SK-MEL-5 (cell line): ENCODE measurements around the gene ATP4A. TPM values are rescaled to one million over a fixed set of nuclear protein-coding genes. Genes with fewer than 3 reads are reported as not detected.
"Not testable (repeated sequence)": the region's sequence is repeated elsewhere in the genome, so short reads cannot be mapped to it uniquely, and the experiment has no call there.

Experiments used
- DNase-seq: peaks from one replicate; pipeline ENCODE4 v3.0.0-alpha.2; 2016; ENCODE audit warnings: low read depth, low spot score
- in situ Hi-C: cut with HindIII; loops from 2 replicates; pipeline ENCODE4 v1.10.0; 2016; ENCODE audit warnings: low sequenced_read_pairs, high pct_unique_total_duplicates, low pct_unique_long_range_greater_than_20kb
- polyA plus RNA-seq, 2 experiments: library from polyadenylated mRNA; depleted of rRNA; stranded (reverse); fragments of >200 nt; gene quantifications; 2 replicates each; pipeline ENCODE4 v1.2.3, GENCODE V29; 2015
- total RNA-seq: library from RNA; depleted of rRNA; stranded (reverse); fragments of >200 nt; shearing (Covaris generic); gene quantifications from 2 replicates; pipeline ENCODE4 v1.2.3, GENCODE V29; 2014; rRNA removed

Gene ATP4A
- not detected in 2 replicates for total RNA-seq
- 0.03 and 0.11 TPM in 2 replicates for polyA plus RNA-seq (2015; cell fraction: cytosol; rRNA removed)
- 0.15 and 1.1 TPM in 2 replicates for polyA plus RNA-seq (2015; cell fraction: nucleus; rRNA removed)

DNA sequence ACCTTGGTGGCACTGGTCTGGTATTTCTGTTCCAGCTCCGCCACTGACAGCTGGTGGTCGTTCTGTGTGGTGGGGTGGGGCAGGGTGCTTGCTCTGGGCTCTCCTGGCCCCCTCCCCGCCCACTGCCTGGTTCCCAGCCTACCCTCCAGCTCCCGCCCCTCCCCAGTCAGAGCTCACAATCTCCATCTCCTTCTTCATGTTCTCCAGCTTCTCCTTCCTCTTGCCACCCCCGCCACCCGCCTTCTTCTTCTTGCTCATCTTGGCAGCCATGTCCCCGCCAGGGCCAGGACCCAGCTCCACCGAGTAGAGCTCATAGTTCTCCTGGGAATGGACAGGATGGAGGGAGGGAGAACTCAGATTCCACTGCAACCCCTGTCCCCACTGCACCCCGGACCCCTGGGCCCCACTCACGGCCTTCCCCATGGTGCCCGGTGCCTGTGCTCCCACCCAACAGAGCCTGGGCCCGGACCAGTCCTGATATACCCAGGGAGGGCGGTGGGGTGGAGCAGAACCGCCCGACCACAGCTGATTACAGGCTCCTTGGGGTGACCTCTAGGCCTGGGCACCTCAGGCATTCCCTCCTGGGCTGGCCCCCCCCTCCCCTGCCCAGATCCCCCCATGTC is at the start of gene ATP4A:
TSS of gene ATP4A (minus strand) at position 452 of the 623 bp plus-strand sequence. CDS start at position 423, 29 bp downstream.
- no peak for DNase-seq
- in situ Hi-C loops: no loop called here

DNA sequence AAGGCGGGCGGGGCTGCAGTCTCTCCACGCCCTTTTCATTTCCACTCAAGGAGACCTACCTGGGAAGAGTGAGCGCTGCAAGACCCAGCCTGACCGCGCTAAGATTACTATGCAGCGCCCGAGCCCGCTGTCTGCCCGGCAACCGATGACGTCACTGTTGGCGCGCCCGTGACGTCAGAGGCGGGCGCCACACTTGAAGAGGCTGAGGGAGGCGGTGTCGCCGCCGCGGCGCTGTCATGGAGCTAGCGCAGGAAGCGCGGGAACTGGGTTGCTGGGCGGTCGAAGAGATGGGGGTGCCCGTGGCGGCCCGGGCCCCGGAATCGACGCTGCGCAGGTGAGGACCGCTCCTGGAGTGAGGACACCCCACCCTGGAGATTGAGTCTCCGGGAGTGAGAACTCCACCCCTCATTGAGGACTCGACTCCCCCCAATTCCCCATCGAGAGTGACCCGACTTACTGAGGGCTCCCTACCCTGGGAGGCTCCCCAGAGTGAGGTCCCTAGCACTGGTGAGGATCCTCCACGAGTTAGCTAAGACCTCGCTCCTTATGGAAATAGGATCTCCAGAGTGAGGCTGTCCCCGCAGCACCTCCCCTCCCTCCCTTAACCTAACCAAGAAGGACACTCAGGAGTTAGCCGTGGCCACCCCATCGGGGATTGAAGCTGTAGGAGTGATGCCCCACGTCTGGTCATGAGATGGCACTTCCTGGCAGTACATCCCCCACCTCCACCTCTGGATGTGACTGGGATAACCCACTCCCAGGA is 49.3 kb upstream of the ATP4A start, which contains the start of gene HAUS5:
TSS of gene HAUS5 (plus strand) at position 177 of the 763 bp plus-strand sequence. CDS start at position 237, 60 bp downstream.
- peak; percentile 87 for DNase-seq
- in situ Hi-C loops: no loop called here

DNA sequence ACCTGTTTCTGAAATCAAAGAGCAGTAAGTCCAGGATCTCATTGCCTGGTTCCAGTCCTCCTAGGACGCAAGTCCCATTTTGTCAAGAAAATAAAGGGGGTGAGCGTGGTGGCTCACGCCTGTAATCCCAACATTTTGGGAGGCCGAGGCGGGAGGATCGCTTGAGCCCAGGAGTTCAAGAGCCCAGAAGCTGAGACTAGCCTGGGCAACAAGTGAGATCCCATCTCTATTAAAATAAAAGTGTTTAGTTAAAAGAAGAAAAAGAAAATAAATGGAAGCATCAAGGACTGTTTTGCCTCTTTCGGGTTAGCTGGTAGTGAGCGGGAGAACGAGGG is 48.7 kb upstream of the ATP4A start:
- in situ Hi-C loops: no loop called here
- no peak for DNase-seq

DNA sequence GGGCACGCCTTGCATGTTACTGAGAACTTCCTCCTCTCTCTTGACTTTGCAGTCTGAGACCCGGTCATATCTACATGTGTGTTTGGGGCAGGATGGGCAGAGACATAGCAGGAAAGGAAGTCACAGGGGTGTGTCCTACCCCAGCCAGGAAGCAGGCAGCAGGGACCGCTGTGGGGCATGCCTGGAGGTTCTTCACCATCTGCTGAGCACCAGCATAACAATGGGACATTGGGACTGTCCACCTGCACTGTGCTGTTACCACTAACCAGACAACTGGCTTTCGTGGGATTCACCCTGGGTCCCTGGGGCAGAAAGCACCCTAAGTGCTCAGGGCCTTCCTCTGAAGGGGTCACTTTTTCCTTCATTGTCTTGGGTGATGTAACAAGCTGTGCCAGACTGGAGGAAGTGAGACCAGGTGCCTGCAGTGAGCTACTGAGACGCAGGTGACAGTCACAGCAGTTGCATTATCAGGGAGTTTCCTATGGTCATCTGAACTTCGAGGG is 46.4 kb upstream of the ATP4A start:
- no peak for DNase-seq
- in situ Hi-C loops: no loop called here

DNA sequence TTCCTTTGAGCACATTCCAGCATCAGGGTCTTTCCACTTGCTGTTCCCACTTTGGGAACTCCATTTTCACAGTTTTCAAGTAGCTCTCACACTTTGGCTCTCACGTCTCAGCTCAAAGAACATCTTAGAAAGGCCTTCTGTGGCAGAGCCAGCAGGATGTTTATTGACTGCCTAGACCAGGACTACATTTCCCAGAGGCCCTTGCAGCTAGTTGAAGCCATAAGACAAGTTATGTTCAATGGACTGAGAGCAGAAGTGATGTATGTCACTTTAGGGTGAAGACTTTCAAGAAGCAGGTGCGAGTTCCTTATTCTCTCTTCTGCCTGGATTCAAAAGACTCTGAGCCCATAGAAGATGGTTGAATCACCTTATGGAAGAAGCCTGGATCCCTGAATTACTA is 44.8 kb upstream of the ATP4A start:
- DNase-seq: peak; percentile 27
- in situ Hi-C loops: no loop called here

DNA sequence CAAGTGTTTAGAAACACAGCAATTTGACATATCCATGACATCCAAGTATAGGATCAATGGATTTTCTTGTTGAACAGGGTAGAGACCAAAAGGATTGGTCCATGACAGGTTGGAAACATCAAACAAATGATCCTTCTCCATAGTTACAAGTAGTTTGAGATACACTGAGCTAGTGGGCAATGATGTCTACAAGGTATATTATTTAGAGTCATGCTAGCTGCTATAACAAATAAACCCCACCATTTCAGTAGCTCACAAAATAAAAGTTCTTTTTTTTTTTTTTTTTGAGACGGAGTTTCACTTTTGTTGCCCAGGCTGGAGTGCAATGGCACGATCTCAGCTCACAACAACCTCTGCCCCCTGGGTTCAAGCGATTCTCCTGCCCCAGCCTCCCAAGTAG is 44.2 kb upstream of the ATP4A start:
- no peak for DNase-seq
- in situ Hi-C loops: no loop called here

DNA sequence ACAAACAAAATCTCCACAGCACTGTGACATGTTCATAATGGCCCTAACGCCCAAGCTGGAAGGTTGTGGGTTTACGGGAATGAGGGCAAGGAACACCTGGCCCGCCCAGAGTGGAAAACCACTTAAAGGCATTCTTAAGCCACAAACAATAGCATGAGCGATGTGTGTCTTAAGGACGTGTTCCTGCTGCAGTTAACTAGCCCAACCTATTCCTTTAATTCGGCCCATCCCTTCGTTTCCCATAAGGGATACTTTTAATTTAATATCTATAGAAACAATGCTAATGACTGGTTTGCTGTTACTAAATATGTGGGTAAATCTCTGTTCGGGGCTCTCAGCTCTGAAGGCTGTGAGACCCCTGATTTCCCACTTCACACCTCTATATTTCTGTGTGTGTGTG is 43.7 kb upstream of the ATP4A start:
- DNase-seq, in situ Hi-C loops: not testable (repeated sequence)

DNA sequence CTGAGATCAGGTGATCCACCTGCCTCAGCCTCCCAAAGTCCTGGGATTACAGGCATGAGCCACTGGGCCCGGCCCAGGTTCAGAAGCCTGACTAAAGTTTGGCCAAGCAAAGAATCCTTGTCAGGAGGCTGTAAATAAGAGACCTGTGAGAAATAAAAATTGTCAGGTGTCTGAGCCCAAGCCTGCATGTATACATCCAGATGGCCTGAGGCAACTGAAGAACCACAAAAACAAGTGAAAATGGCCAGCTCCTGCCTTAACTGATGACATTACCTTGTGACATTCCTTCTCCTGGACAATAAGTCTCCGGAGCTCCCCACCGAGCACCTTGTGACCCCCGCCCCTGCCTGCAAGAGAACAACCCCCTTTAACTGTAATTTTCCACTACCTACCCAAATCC is 41.0 kb upstream of the ATP4A start:
- DNase-seq: peak; percentile 18
- in situ Hi-C loops: not testable (repeated sequence)

DNA sequence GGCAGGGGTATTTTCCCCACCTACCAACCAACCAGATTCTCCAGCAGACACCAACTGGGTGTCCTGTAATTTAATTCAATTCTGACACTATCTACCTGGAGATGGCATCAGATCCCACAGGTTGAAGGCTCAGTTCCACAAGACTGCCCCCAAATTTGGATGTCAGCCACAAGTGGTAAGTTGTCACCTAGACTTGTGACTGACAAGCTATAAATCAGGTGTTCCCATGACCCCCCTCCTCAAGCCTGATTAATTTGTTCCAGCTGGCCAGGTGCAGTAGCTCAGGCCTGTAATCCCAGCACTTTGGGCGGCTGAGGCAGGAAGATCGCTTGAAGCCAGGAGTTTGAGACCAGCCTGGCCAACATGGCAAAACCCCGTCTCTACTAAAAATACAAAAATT is 38.5 kb upstream of the ATP4A start:
- in situ Hi-C loops: no loop called here
- no peak for DNase-seq

DNA sequence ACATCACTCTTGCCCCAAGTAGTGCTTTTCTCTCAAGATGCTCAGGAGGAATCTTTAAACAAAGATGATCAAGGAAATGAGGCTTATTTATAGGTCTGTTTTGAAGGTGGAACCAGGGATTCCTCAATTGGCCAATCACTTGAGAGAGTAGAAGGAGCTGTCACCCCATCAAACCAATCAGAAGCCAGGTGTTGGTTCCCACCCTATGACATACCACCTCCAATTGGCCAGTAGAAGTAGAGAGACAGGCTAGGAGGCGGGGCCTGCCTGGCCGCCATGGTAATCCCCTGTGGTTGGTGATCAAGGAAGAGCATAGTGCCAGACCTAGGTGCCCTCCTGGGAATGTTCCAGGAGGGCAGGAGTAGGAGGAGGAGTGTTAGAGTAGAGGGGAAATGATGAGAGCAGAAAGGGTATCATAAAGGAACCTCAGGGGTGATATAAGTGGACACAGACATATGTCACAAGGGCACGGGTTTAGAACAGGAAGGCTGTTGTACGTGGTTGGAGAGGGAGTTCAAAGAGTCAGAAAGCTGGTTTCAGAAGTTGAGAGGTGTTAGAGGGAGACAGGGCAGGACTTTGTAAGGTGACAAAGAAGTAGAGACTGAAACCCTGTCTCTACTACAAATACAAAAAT is 33.0 kb upstream of the ATP4A start:
- in situ Hi-C loops: no loop called here
- peak; percentile 54 for DNase-seq

DNA sequence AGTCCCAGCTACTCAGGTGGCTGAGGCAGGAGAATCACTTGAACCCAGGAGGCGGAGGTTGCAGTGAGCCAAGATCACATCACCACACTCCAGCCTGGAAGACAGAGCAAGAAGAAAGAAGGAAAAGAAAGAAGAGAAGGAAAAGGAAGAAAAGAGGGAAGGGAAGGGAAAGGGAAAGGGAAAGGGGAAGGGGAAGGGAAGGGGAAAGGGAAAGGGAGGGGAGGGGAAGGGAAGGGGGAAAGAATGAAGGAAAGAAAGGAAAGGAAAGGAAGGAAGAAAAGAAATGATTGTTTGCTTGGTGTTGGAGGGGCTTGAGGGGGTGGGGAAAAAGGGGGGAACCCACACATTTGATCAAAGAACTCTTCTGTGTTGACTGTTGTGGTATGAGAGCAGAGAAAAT is 32.5 kb upstream of the ATP4A start:
- no peak for DNase-seq
- in situ Hi-C loops: no loop called here

DNA sequence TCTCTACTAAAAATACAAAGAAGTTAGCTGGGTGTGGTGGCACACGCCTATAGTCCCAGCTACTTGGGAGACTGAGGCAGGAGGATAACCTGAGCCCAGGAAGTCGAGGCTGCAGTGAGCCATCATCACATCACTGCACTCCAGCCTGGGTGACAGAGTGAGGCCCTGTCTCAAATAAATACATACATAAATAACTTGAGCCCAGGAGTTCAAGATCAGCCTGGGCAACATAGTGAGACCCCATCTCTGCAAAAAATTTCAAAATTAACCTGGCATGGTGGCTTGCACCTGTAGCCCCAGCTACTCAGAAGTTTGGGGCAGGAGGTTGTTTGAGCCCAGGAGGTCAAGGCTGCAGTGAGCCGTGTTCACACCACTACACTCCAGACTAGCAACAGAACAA is 31.6 kb upstream of the ATP4A start:
- in situ Hi-C loops, DNase-seq: not testable (repeated sequence)

DNA sequence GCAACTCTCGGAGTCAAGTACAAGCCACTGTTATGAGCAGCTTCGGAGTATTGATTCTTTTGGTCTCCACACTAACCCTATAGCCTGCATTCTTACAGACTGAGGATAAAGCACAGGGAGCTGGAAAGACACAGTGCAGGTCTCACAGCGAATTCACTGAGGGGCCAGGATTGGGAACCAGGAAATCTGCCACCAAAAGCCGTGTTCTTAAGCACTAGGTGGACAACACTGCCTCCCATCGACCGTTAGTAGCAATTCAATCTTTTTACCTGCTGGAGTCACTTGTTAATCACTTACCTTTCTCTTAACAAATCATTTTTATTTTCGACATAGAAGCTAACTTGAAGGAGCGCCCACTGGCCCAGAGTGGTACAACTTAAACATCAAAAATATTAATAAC is 28.8 kb upstream of the ATP4A start:
- DNase-seq: peak; percentile 59
- in situ Hi-C loops: no loop called here

DNA sequence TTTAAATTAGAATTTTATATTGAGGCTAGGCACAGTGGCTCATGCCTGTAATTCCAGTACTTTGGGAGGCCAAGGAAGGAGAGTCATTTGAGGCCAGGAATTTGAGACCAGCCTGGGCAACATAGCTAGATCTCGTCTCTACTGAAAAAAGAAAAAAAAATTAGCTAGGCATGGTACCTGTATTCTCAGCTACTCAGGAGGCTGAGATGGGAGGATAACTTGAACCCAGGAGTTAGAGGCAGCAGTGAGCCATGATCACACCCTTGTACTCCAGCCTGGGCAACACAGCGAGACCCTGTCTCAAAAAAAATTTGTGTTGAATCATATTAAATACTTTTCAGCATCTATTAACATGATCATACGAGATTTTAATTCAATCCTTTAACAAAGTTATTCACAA is 27.4 kb upstream of the ATP4A start:
- no peak for DNase-seq
- in situ Hi-C loops: no loop called here

DNA sequence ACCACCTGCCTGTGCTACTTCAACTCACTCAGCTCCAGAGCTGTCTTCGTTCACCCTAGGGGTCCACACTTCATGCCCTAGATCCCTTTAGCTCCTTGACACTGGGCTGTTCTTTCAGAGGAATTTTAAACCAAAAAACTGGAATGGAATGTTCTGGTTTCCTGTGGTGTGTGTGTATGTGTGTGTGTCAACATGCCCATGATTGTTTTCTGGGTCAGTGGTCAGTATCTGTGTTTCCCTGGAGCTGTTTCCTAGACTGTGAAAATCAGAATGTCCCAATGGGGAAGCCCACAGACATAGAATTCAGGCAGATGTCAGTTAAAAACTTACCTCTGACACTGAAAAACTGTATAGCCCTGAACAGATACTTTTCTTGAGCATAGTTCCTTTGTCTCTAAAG is 23.9 kb upstream of the ATP4A start:
- in situ Hi-C loops: no loop called here
- DNase-seq: no peak

DNA sequence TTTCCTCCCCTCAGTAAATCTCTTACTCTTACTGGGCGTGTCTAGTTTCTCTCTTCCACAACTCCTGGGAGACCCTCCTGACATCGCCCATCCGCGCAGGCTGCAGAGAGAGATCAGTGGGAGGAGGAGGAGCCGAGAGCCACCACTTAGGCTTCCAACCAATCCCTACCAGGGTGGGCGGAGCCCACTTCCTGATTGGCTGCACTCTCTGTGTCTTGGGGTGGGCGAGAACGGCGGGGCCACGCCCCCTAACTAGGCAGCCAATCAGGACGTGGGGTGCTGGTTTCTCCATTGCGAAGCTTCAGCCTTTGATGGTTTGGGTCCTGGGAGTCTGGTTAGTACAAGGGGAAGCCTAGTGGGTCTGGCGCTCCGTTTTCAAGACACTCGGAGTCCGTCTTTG is 22.4 kb upstream of the ATP4A start, which contains the start of gene PMIS2:
TSS of gene PMIS2 (plus strand) at position 326 of the 400 bp plus-strand sequence. CDS start 87 bp downstream, outside the sequence.
- peak; percentile 39 for DNase-seq
- in situ Hi-C loops: no loop called here

DNA sequence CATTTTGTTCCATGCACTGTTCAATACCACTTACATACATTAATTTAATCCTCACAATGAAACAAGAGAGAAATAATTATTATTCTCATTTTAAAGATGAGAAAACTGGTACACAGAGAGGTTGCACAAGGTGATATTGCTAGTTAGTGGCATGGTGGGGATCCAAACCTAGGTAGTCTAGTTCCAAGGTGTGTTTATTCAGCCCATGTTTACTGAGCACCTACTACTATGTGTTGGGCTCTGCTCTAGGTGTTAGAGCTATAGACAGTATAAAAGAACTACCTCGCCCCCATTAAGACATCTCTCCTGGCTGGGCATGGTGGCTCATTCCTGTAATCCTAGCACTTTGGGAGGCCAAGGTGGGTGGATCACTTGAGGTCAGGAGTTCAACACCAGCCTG is 19.3 kb upstream of the ATP4A start:
- in situ Hi-C loops: no loop called here
- DNase-seq: no peak

DNA sequence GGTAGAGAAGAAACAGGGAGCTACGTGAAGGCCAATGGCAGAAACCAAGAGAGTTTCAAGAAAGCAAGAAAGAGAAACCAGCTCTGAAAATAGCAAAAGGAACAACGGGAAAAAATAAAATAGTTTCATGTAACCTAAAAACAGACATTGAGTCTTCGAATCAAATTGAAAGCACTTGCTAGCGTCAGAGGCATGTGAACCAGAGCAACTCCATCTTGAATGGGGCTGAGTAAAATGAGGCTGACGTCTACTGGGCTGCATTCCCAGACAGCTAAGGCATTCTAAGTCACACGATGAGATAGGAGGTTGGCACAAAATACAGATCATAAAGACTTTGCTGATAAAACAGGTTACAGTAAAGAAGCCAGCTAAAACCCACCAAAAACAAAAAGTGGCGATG is 15.2 kb upstream of the ATP4A start:
- in situ Hi-C loops: no loop called here
- DNase-seq: no peak
